HG03378 (cell line): ENCODE data around the gene ADAMTS15.

Experiments
- ATAC-seq: cut with Tn5 transposase; IDR thresholded peaks from one replicate; pipeline ENCODE4 v1.9.1; 2021; ENCODE audit warnings: mild to moderate bottlenecking, moderate library complexity; ENCODE audit not compliant: unreplicated experiment

ADAMTS15 gene

DNA sequence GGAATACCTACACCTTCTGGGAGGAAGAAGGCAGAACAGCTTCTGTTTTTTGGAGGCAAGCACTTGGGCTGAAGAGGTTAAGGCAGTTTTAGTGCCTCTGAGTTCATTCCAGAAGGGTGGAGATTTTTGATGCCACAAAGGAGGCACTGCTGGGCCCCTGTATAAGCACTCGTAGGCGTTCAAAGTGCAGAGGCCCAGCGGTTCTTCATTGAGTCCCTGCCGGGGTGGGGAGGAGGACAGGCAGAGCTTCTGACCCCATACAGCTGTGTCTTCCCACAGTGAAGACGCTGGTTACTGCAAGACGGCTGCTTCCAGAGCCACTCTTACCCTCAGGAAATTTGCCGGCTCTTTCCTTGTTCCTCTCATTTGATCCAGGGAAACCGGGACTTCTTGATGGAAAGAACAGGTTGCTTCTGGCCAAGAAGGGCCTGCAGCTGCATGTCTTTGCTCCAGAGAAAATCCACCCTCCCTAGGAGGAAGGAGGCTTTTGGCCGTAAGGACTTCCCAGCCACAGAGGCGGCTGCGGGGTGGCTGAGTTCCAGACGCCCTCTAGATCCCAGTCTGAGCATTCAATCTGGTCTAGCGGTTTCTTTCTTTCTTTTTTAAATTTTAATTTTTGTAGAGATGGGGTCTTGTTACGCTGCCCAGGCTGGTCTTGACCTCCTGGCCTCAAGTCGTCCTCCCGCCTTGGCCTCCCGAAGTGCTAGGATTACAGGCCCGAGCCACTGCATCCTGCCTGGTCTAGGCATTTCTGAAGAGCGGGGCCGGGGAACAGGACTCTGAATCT is 9.4 kb downstream of the ADAMTS15 start:
- no peak for ATAC-seq

- ATAC-seq: no peak
Observed at GRCh38 chr11:130458410-130458729, 9.9 kb downstream of the ADAMTS15 start.

- ATAC-seq: no peak
Observed at GRCh38 chr11:130459521-130459920, 11.1 kb downstream of the ADAMTS15 start.

GRCh38 chr11:130462101-130462885 is 13.8 kb downstream of the ADAMTS15 start:
- no peak for ATAC-seq

GRCh38 chr11:130462931-130463330 is 14.5 kb downstream of the ADAMTS15 start:
- ATAC-seq: no peak

DNA sequence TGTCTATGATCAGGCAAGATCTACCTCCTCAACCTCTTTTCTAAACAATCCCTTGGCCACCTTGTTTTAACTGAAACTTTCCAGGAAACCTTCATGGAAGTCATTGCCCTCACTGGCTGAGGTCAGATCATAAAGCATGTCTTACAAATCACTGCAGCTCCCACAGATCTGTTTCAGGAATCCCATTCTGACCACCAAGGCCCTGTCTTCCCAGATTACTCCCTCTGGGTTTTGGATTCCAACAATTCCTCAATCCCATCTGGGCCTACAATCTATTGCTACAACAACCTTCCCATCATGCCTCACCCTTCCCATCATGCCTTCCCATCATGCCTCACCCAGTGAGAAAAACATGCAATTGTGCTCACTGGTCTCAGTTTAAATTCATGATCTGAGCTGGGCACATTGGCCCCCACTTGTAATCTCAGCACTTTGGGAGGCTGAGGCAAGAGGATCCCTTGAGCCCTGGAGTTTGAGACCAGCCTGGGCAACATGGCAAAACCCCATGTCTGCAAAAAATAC is 15.9 kb downstream of the ADAMTS15 start:
- no peak for ATAC-seq

- no peak for ATAC-seq
Observed at GRCh38 chr11:130465263-130465662, 16.8 kb downstream of the ADAMTS15 start.

GRCh38 chr11:130467116-130467900 is 18.9 kb downstream of the ADAMTS15 start:
- no peak for ATAC-seq

GRCh38 chr11:130469181-130469580 is 20.7 kb downstream of the ADAMTS15 start:
- no peak for ATAC-seq

- ATAC-seq: no peak
Observed at GRCh38 chr11:130470832-130471706, 22.6 kb downstream of the ADAMTS15 start.

DNA sequence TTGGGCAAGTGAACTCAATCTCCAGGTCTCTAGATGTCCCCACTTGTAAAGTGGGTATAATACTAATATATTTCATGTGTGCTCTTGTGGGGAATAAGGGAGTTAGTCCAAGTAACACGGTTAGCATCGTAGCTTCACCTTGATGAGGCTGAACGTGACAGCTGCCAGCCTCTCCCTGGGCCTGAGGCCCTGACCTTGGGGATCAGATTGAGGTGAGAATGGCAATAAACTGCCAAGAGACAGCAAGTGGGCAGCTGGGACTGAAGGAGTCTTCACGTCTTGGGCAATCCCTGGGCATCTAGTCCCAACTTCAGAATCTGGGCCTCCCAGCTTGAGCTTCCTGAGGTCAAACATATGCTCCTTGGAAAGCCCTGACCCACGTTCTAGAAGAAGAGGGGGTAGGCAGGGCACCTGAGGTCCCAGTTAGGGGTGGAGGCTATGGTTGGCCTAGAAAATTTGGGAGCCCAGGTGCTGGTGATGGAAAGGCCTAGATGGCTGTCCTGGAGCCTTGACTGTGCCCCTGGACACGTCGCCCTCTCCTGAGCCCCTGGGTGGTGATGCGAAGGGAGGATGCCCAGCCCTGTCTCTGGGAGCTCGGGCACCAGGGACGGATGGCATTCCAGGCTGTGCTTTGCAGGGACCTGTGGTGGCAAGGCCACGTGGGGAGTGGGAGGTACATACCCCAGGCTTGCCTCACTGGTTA is 23.4 kb downstream of the ADAMTS15 start:
- ATAC-seq: no peak

- ATAC-seq: no peak
Observed at GRCh38 chr11:130472434-130472961, 24.1 kb downstream of the ADAMTS15 start.

GRCh38 chr11:130473056-130473794 is 24.8 kb downstream of the ADAMTS15 start:
- no peak for ATAC-seq

- no peak for ATAC-seq
Observed at GRCh38 chr11:130473795-130474377, 25.4 kb downstream of the ADAMTS15 start.

DNA sequence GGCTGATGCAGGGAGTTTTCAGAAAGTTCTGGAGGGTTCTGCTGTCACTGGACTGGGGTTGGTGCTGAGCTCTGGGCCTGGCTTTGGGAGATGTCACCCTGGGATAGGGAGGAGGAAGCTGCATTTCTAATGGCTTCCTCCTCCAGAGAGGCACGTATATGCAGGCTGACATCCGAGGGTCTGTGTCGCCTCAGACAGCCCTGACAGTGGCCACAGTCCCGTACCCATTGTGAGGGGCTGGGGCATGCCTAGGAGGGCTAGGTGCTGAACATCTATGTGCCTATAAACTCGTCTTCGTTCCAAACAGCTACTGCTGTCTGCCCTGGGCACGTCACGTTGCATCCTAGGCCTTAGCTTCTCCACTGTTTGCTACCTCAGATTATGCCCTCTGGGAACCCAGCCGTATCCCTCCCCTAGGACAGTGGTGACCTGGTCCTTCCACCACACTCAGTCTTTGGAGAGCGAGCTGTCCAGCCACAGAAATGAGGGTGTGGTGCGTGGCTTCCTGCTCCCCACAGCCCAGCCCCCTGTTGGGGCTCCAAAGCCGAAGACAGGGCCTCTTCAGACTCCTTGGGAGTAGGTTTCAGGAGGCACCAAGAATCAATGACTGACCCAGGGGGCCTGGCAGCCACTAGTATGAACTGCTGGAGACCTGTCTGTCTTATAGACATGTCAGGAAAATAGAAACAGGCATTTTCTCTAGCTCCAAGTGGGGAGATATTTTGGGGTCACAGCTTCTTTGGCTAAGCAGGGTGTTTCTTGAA is 26.4 kb downstream of the ADAMTS15 start:
- no peak for ATAC-seq

- no peak for ATAC-seq
Observed at GRCh38 chr11:130475426-130476053, 27.1 kb downstream of the ADAMTS15 start.

GRCh38 chr11:130476200-130476921 is 27.9 kb downstream of the ADAMTS15 start:
- ATAC-seq: no peak
